ENCODE measurements around the gene BSDC1. TPM values are rescaled to one million over a fixed set of nuclear protein-coding genes. Genes with fewer than 3 reads are reported as not detected.

Gene BSDC1
- polyA plus RNA-seq, 1 of the 3 experiments (the other 2 are of a cell fraction) = 51.0 TPM

DNA sequence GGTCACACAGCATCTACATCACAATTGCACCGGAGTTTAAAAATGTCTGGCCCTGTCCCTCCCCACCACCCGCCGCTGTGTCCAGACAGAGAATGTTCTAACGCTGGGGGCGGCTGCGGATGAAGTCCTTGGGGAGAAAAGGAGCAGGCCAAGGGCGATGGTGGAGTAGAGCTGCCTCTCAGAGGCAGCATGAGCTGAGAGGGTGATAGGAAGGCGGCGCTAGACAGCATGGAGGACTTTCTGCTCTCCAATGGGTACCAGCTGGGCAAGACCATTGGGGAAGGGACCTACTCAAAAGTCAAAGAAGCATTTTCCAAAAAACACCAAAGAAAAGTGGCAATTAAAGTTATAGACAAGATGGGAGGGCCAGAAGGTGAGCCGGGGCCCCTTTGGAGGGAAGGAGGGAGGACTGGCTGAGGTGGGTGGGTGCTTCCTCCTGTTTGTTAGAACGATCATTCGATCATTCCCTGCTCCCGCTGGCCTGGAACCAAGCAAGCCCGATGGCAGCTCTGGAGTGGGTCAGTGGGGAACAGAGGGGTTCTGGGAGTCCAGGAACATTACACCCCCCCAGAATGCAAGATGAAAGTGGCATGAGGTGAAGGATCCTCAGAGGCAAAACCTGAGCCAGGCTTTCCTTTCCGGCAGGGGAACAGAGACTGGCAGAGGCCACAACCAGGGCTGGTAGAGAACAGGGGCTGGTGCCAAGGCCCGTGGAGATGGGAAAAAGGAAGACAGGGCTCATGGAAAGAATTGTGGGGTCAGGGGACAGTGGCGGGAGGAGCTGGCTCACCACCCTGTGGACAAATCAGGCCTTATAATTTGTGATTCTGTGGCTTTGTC is 31.5 kb downstream of the BSDC1 start, which contains the start of the genes FAM229A and TSSK3:
FAM229A (minus strand) TSS at position 12 of the 840 bp plus-strand sequence. CDS start 394 bp downstream, outside the sequence.
TSSK3 (plus strand) TSS at position 66 of the 840 bp plus-strand sequence; CDS start at position 229, 163 bp downstream.
- Histone ChIP-seq H3K27me3 (ENCODE audit: insufficient read depth) (no peaks in the 10 kb centered on the region), H3K9me3 (no peaks in the 10 kb centered on the region), H3K4me3 (ENCODE audit: low read depth in 2 of 2, low read length in 1 of 2) (no peak within 1 kb of the TSS), H3K27ac (ENCODE audit: low read depth in 2 of 2, low read length in 1 of 2) (no peak within 1 kb of the TSS), H3K4me2 (no peak within 1 kb of the TSS), H2AFZ (ENCODE audit: low read depth) (no peak within 1 kb of the TSS), H3K79me2 (ENCODE audit: insufficient read depth) (no peaks in the 10 kb centered on the region), H3F3A (replicated peaks; ENCODE audit: insufficient read depth) (peaks cover 10% of the 10 kb centered on the region), H3K9me2 (no peaks in the 10 kb centered on the region), H3K4me1 (ENCODE audit: control insufficient read depth in 1 of 2, insufficient read depth in 2 of 2, low read depth in 1 of 2, low read length in 1 of 2) (no peaks in the 10 kb centered on the region; a peak in 1 of 4 replicates), H3K9ac (no peak within 1 kb of the TSS), H4K20me1 (ENCODE audit: insufficient read depth) (no peaks in the 10 kb centered on the region), H3K36me3 (replicated peaks in 1 of 2; ENCODE audit: control insufficient read depth in 1 of 2, insufficient read depth in 2 of 2, low read length in 1 of 2) (peaks cover 6 to 40% of the 10 kb centered on the region in 2 experiments)
- 92% methylated on average over 17 of the region's 17 CpGs for WGBS (ENCODE audit: low lambda C conversion rate)
- TF ChIP-seq JUND (IDR thresholded peaks at IDR 0.05) (no peak), NRF1 (IDR thresholded peaks at IDR 0.05; ENCODE audit: low read depth, low read length) (no peak), EP300 (IDR thresholded peaks at IDR 0.05; ENCODE audit: borderline replicate concordance in 1 of 2, low read depth in 1 of 2, low read length in 1 of 2) (no peak), MEF2A (IDR thresholded peaks at IDR 0.05; ENCODE audit: borderline replicate concordance, low read depth) (no peak), EZH2phosphoT487 (IDR thresholded peaks at IDR 0.05; ENCODE audit: borderline replicate concordance, low read depth) (no peak), CHD2 (IDR thresholded peaks at IDR 0.05; ENCODE audit: low read length, partially characterized antibody) (no peak), TAF1 (IDR thresholded peaks at IDR 0.05; ENCODE audit: borderline replicate concordance, low read depth, low read length) (no peak), POLR2AphosphoS5 (IDR thresholded peaks at IDR 0.05; ENCODE audit: low read depth, low read length) (no peak), MXI1 (IDR thresholded peaks at IDR 0.05; ENCODE audit: low read depth, low read length) (no peak), TEAD4 (IDR thresholded peaks at IDR 0.05; ENCODE audit: borderline replicate concordance, insufficient read depth) (no peak), ELF1 (IDR thresholded peaks at IDR 0.05) (no peak), SMC3 (IDR thresholded peaks at IDR 0.05; ENCODE audit: low read depth, low read length) (no peak), SIN3A (IDR thresholded peaks at IDR 0.05; ENCODE audit: borderline replicate concordance, low read depth, low read length) (no peak), NFIC (IDR thresholded peaks at IDR 0.05; ENCODE audit: borderline replicate concordance) (no peak), FOXJ3 (CRISPR knock-in tag; IDR thresholded peaks at IDR 0.05) (no peak), FOXM1 (IDR thresholded peaks at IDR 0.05; ENCODE audit: low read depth) (no peak)
- TF ChIP-seq, protein P1, sequence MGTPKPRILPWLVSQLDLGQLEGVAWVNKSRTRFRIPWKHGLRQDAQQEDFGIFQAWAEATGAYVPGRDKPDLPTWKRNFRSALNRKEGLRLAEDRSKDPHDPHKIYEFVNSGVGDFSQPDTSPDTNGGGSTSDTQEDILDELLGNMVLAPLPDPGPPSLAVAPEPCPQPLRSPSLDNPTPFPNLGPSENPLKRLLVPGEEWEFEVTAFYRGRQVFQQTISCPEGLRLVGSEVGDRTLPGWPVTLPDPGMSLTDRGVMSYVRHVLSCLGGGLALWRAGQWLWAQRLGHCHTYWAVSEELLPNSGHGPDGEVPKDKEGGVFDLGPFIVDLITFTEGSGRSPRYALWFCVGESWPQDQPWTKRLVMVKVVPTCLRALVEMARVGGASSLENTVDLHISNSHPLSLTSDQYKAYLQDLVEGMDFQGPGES (IDR thresholded peaks at IDR 0.05; ENCODE audit: low read depth, low read length) = no peak
- TF ChIP-seq, protein P2, sequence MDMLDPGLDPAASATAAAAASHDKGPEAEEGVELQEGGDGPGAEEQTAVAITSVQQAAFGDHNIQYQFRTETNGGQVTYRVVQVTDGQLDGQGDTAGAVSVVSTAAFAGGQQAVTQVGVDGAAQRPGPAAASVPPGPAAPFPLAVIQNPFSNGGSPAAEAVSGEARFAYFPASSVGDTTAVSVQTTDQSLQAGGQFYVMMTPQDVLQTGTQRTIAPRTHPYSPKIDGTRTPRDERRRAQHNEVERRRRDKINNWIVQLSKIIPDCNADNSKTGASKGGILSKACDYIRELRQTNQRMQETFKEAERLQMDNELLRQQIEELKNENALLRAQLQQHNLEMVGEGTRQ (IDR thresholded peaks at IDR 0.05; ENCODE audit: borderline replicate concordance, low read depth, low read length) = no peak
- TF ChIP-seq, protein P3, sequence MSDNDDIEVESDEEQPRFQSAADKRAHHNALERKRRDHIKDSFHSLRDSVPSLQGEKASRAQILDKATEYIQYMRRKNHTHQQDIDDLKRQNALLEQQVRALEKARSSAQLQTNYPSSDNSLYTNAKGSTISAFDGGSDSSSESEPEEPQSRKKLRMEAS (IDR thresholded peaks at IDR 0.05; ENCODE audit: low read depth) = no peak
- DNase-seq = no peak
- POLR2A ChIA-PET = no interaction called here
- CTCF ChIA-PET = interaction anchor here (0.8 kb wide), 1 partner anchor 9 kb away, joined by 4 read pairs; no protein-coding TSS in a partner anchor

All from SK-N-SH (cell line).